Measurements from ENCODE around the gene MS4A12. TPM values are rescaled to one million over a fixed set of nuclear protein-coding genes. Genes with fewer than 3 reads are reported as not detected.
"Not testable (repeated sequence)": the region's sequence is repeated elsewhere in the genome, so short reads cannot be mapped to it uniquely, and the experiment has no call there.

The MS4A12 gene
- total and polyA plus RNA-seq, 9 of the 15 experiments (the other 6 are each of a cell fraction or from before 2014, with no cell fraction given) = not detected

DNA sequence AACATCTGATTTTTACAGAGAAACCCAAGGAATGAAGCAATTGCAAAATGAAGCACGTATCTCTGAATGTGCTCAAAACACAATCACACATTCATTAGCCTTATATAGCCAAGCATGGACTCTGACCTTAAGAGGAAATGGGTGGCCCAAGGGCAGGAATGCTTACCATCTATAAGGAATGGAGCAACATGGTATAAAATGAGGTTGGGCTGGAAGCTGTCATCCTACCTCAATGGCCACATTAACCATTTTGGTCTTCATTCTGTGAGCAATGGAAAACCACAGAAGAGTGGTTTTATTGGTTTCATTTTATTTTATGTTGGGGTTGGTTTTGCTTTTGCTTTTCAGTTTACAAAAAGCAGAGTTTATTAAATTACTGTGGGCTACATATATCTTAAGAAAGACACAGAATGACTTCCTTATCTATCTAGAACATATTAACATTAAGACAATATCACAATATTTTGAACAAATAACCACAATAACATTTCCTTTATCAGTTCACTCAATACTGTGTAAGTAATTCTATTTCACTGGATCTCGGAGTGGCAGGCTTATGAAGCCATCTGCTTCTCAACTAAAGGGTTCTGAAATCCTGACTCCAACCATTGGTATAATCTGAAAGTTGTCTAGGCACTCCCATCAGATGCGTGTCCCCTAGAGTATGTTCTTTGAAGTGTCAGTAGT is 11.8 kb downstream of the MS4A12 start (continued):
- TF ChIP-seq ZNF77 (CRISPR knock-in tag; IDR thresholded peaks at IDR 0.05) (no peak), RB1 (IDR thresholded peaks at IDR 0.05; ENCODE audit: low read depth) (no peak), MBD2 (IDR thresholded peaks at IDR 0.05; ENCODE audit: borderline replicate concordance, low read depth) (no peak), EWSR1 (IDR thresholded peaks at IDR 0.05; ENCODE audit: borderline replicate concordance, low read depth, partially characterized antibody) (no peak), PTBP1 (IDR thresholded peaks at IDR 0.05; ENCODE audit: low read depth, low read length) (no peak)

DNA sequence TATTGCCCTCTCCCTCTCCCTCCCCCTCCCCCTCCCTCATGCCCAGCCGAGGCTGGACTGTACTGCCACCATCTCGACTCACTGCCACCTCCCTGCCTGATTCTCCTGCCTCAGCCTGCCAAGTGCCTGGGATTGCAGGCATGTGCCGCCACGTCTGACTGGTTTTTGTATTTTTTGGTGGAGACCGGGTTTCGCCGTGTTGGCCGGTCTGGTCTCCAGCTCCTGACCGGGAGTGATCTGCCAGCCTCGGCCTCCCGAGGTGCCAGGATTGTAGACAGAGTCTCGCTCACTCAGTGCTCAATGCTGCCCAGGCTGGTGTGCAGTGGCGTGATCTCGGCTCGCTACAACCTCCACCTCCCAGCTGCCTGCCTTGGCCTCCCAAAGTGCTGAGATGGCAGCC is 17.0 kb downstream of the MS4A12 start:
- 6% methylated on average over 6 of the region's 15 CpGs for WGBS (ENCODE audit: insufficient coverage, low coverage, missing lambda C conversion rate)
- CTCF ChIA-PET (ENCODE audit: low intra/inter-chr PET ratio) = not testable (repeated sequence)

DNA sequence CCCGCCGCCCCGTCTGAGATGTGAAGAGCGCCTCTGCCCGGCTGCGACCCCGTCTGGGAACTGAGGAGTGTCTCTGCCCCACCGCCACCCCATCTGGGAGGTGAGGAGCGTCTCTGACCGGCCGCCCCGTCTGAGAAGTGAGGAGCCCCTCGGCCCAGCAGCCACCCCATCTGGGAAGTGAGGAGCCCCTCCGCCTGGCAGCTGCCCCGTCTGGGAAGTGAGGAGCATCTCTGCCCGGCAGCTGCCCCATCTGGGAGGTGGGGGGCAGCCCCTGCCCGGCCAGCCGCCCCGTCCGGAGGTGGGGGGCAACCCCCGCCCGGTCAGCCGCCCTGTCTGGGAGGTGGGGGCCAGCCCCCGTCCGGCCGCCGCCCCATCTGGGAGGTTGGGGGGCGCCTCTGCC is 17.6 kb downstream of the MS4A12 start:
- ATAC-seq; H3K27me3 ChIP-seq (ENCODE audit: control insufficient read depth in 2 of 2, insufficient read depth in 2 of 2, low read length in 2 of 2); H3K79me2 ChIP-seq (ENCODE audit: control insufficient read depth, insufficient read depth, low read length); H3K4me2 ChIP-seq (ENCODE audit: insufficient read depth, low read length); H4K20me1 ChIP-seq (replicated peaks; ENCODE audit: control insufficient read depth, insufficient read depth, low read length); H3K9me1 ChIP-seq (ENCODE audit: control insufficient read depth, insufficient read depth, low read length); H3K9ac ChIP-seq (ENCODE audit: insufficient read depth in 1 of 2, low read depth in 2 of 2, low read length in 2 of 2); BruUV-seq (replicated peaks); H3K4me1 ChIP-seq (replicated peaks in 1 of 2; ENCODE audit: control insufficient read depth in 2 of 2, insufficient read depth in 2 of 2, low read length in 2 of 2); POLR2A ChIA-PET; FAIRE-seq; in situ Hi-C loops (cut with MboI); H2AFZ ChIP-seq (ENCODE audit: low read depth, low read length); H3K4me3 ChIP-seq; H3K36me3 ChIP-seq (ENCODE audit: control insufficient read depth, insufficient read depth, low read length); DNase-seq (ENCODE audit: extremely low read depth in 1 of 4, low spot score in 3 of 4); H3K27ac ChIP-seq (ENCODE audit: extremely low read depth, low read depth, low read length); intact Hi-C loops (cut with micrococcal nuclease); CTCF ChIA-PET (ENCODE audit: low intra/inter-chr PET ratio); H3K9me3 ChIP-seq (replicated peaks; ENCODE audit: control insufficient read depth, insufficient read depth, low read depth, low read length): not testable (repeated sequence)
- under 1% methylated on average over 13 of the region's 28 CpGs for WGBS (ENCODE audit: insufficient coverage, low coverage, missing lambda C conversion rate)

More for the DNA sequence above, 17.0 kb downstream of the MS4A12 start:
- H3K9ac ChIP-seq (ENCODE audit: insufficient read depth in 1 of 2, low read depth in 2 of 2, low read length in 2 of 2); POLR2A ChIA-PET; H3K36me3 ChIP-seq (ENCODE audit: control insufficient read depth, insufficient read depth, low read length); H3K4me1 ChIP-seq (replicated peaks in 1 of 2; ENCODE audit: control insufficient read depth in 2 of 2, insufficient read depth in 2 of 2, low read length in 2 of 2); H3K27me3 ChIP-seq (ENCODE audit: control insufficient read depth in 2 of 2, insufficient read depth in 2 of 2, low read length in 2 of 2); H4K20me1 ChIP-seq (replicated peaks; ENCODE audit: control insufficient read depth, insufficient read depth, low read length); H3K4me3 ChIP-seq; H3K27ac ChIP-seq (ENCODE audit: extremely low read depth, low read depth, low read length); H2AFZ ChIP-seq (ENCODE audit: low read depth, low read length); H3K4me2 ChIP-seq (ENCODE audit: insufficient read depth, low read length); H3K9me1 ChIP-seq (ENCODE audit: control insufficient read depth, insufficient read depth, low read length); BruUV-seq (replicated peaks); intact Hi-C loops (cut with micrococcal nuclease); H3K9me3 ChIP-seq (replicated peaks; ENCODE audit: control insufficient read depth, insufficient read depth, low read depth, low read length); ATAC-seq; H3K79me2 ChIP-seq (ENCODE audit: control insufficient read depth, insufficient read depth, low read length); in situ Hi-C loops (cut with MboI); DNase-seq (ENCODE audit: extremely low read depth in 1 of 4, low spot score in 3 of 4); FAIRE-seq: not testable (repeated sequence)

Measured in K562 (cell line).